ENCODE results near the gene PRKD2.

GRCh38 chr19:46725036-46725820, 8.3 kb upstream of the PRKD2 start:
- TF ChIP-seq CTCF (conservative IDR thresholded peaks at IDR 0.05 in 1 of 2, IDR thresholded peaks at IDR 0.05 in 1 of 2; ENCODE audit: low read depth in 1 of 2, low read length in 2 of 2), result no peak
- no peak for TF ChIP-seq EZH2 (IDR thresholded peaks at IDR 0.05; ENCODE audit: low read length, missing control alignments)

Data from fibroblast of lung (primary cell).